ENCODE data around the gene S100A2.
"Not testable (repeated sequence)": the region's sequence is repeated elsewhere in the genome, so short reads cannot be mapped to it uniquely, and the experiment has no call there.

Gene S100A2

GRCh38 chr1:153567621-153568366, 2.1 kb upstream of the S100A2 start:
- H3K4me3 ChIP-seq (ENCODE audit: control insufficient read depth, low read depth, low read length): peak overlapping the region; percentile 10
- TF ChIP-seq, protein P1, sequence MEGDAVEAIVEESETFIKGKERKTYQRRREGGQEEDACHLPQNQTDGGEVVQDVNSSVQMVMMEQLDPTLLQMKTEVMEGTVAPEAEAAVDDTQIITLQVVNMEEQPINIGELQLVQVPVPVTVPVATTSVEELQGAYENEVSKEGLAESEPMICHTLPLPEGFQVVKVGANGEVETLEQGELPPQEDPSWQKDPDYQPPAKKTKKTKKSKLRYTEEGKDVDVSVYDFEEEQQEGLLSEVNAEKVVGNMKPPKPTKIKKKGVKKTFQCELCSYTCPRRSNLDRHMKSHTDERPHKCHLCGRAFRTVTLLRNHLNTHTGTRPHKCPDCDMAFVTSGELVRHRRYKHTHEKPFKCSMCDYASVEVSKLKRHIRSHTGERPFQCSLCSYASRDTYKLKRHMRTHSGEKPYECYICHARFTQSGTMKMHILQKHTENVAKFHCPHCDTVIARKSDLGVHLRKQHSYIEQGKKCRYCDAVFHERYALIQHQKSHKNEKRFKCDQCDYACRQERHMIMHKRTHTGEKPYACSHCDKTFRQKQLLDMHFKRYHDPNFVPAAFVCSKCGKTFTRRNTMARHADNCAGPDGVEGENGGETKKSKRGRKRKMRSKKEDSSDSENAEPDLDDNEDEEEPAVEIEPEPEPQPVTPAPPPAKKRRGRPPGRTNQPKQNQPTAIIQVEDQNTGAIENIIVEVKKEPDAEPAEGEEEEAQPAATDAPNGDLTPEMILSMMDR (conservative IDR thresholded peaks at IDR 0.05; ENCODE audit: control insufficient read depth, insufficient read depth, low read depth, low read length): no peak
- DNase-seq (ENCODE audit: low read depth): peak; percentile 82

DNA sequence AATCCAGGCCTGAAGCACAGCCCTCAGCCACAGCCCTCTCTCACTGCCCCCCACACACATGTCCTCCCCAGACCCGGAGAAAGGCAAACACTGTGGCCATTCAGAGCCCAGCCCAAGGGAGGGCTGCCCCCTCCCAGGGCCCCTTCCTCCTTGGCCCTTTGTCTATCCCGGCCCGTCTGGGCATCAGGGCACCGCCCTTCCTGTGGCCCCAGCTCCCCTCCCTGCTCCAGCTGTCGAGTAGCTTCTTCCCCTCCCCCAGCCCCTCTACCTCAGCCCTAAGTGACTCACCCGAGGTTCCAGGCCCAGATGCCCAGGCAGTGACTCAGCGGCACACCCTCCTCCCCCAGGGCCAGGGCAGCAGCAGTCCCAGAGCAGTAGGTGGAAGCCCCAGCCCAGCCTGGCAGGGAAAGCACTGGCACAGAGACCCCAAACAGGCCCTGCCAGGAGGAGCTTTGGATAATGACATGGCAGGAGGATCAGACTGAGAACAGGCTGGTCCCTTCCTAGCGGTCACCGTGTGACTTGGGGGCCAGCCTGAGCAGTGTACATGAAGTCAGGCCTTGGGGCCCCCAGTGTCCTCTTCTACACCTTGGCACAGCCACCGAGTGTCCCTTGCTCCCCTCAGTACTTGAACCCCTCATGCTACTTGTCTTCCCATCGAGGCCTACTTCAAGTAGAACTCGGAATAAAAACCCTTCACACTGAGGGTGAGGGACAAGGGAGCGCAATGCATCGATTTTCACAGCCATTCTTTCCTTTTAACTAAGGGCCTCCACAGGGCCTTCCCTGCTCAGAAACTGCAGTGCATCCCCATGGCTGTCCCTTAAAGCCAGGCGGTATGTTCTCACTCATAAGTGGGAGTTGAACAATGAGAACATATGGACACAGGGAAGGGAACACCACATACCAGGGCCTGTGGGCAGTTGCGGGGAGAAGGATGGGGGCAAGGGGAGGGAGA, 1.0 kb upstream of the S100A2 start:
- DNase-seq (ENCODE audit: low read depth): peak; percentile 98
- TF ChIP-seq, protein P1 (conservative IDR thresholded peaks at IDR 0.05; ENCODE audit: control insufficient read depth, insufficient read depth, low read depth, low read length): no peak
- no peak overlapping the region for H3K4me3 ChIP-seq (ENCODE audit: control insufficient read depth, low read depth, low read length)

GRCh38 chr1:153563991-153564390, 1.7 kb downstream of the S100A2 start:
- DNase-seq (ENCODE audit: low read depth): no peak
- no peak overlapping the region for H3K4me3 ChIP-seq (ENCODE audit: control insufficient read depth, low read depth, low read length)
- TF ChIP-seq, protein P1 (conservative IDR thresholded peaks at IDR 0.05; ENCODE audit: control insufficient read depth, insufficient read depth, low read depth, low read length): no peak

DNA sequence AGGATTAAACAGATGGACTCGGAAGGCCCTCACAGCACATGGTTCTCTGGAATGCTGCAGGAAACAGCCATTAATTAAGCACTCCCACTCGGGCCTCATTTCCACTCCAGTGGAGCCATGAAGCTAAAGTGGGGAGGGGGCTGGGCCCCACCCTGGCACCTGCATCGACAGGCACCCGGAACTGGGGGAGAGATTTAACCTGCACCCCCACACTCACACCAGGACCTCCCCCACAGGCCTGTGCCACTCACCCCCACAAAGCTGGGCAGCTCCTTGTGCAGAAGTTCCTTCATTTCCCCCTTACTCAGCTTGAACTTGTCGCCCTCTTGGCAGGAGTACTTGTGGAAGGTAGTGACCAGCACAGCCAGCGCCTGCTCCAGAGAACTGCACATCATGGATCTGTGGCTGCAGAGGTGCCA, 2.2 kb downstream of the S100A2 start:
- DNase-seq (ENCODE audit: low read depth): no peak
- TF ChIP-seq, protein P1 (conservative IDR thresholded peaks at IDR 0.05; ENCODE audit: control insufficient read depth, insufficient read depth, low read depth, low read length): no peak
- no peak overlapping the region for H3K4me3 ChIP-seq (ENCODE audit: control insufficient read depth, low read depth, low read length)

DNA sequence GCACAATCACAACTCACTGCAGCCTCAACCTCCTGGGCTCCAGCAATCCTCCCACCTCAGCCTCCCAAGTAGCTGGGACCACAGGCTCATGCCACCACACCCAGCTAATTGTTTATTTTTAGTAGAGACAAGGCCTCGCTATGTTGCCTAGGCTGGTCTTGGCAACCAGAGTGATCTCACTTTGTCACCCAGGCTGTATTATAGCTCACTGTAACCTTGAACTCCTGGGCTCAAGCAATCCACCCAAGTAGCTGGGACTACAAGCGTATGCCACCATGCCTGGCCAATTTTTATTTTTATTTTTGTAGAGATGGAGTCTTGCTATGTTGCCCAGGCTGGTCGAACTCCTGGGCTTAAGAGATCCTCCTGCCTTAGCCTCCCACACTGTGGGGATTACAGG, 3.6 kb downstream of the S100A2 start:
- not testable (repeated sequence) for DNase-seq (ENCODE audit: low read depth); H3K4me3 ChIP-seq (ENCODE audit: control insufficient read depth, low read depth, low read length)

GRCh38 chr1:153561466-153561985, 4.1 kb downstream of the S100A2 start:
- H3K4me3 ChIP-seq (ENCODE audit: control insufficient read depth, low read depth, low read length): no peak overlapping the region
- DNase-seq (ENCODE audit: low read depth): no peak
- TF ChIP-seq, protein P1 (conservative IDR thresholded peaks at IDR 0.05; ENCODE audit: control insufficient read depth, insufficient read depth, low read depth, low read length): no peak
